ENCODE results near the gene POLR2E.
"Not testable (repeated sequence)": the region's sequence is repeated elsewhere in the genome, so short reads cannot be mapped to it uniquely, and the experiment has no call there.

Gene POLR2E

DNA sequence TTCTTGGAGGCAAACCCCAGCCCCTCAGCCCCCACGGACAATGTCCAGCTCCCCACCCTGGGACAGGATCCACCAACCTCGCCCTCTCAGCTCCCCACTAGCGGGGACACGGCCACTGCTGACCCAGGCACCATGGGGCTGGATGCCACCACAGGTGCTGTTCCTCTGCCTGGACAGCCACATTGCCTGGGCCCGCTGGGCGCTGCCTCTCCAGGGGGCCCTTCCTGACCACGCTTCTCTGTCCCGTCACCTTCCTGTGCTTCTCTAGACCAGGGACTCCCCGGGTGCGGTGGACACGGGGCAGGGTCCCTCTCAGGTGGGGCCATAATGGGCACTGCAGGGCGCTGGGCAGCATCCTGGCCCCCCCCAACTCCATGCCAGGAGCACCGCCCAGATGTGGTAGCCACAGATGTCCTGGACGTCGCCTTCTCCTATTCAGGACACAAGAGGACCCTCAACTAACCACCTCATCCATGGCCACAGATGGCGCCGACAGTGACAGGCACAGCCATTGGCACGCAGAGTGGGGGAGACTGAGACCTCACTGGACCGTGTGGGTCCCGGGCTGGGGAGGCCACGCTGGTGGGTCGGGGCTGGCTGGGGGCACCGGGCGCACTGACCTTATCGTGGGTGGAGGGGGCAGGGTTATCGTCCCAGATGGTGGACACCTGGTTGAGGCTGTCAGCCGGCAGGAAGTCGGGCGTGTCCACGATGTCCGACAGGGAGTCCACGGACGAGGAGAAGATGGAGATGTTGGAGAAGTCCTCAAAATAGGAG is 32.0 kb upstream of the POLR2E start:
- no peak for DNase-seq (ENCODE audit: low spot score)
- FAIRE-seq: no peak

DNA sequence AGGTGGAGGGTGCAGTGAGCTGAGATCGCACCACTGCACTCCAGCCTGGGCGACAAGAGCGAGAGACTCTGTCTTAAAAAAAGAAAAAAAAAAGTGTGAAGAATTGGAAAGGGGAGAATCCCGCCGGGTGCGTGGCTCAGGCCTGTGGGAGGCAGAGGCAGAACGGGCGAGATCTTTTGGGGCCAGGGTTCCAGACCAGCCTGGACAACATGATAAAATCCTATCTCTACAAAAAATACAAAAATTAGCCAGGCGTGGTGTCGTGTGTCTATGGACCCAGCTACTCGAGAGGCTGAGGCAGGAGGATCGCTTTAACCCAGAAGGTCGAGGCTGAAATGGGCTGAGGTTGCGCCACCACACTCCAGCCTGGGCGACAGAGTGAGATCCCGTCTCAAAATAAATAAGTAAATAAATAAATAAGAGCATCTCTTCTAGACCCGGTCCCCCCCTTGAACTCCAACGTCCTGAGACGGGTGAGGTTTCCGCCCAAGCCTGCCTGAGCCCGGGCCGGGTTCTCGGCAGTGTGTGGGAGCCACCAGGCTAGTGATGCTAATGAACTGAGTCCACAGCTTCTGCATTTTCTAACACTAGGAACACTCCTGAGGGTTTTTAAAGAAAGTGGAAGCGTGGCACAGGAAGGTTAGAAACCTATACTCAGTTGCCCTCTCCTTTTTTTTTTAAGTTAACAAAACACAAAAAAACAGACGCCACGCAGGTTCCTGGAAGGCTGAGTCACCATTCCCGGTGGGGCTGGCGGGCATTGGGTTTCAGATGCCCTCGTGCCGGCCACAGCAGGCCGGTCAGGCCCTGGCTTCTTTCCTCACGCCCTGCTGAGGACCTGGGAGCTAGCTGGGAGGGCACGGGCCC is 30.7 kb upstream of the POLR2E start:
- DNase-seq (ENCODE audit: low spot score) (no peak), FAIRE-seq (no peak)

DNA sequence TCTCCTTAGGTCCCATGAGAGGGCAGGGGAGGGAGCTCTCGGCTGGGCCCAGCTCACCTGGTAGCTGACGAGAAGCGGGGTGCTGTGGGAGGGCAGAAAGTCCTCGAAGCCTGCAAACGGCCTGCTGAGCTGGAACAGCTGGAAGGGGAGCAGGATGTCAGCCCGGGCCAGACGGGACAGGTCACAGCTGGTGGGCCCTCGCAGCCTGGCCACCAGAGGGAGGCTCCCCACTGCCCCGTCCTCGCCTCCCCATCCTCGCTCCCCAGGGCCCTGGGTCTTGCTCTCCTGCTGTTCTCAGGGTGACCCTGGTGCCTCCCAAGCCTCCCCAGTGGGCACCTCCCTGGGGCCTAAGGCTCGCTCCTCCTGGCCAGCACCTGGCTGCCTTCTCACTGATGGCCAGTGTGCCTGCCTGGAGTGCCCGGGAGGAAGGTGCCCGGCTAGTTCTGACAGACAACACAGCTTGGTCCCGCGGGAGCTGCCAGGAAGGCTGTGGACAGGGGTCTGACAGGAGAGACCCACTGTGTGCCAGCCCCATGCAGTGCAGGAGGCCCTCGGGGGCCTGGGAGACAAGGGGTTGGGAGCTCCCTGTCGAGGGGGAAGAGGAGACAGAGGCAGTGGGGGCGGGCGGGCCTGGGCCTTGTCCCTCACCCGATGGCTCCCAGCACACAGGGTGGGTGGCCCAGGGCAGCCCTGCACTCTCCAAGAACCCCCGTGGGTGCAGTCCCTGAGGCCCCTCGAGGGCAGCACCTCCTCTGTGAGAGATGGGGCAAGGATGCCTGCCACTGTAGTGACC is 28.9 kb upstream of the POLR2E start:
- DNase-seq (ENCODE audit: low spot score) (no peak), FAIRE-seq (no peak)

DNA sequence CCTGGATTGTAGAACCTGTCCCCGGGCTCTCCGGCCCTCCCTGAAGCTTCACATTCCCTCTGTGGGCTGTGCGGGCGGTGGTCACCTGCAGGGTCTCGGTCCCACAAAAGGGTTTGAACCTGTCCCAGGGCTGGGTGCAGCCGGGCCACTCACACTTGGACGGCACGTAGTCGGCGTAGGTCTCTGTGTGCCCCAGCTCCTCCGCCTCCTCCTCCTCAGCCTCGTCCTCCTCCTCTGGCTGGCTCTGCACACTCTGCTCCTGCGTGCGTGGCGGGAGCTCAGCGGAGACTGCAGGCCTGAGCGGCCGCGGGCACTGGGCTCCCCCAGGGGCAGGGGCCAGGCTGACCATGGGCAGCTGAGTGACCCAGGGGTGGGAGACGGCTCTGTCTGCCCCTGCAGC is 28.2 kb upstream of the POLR2E start:
- FAIRE-seq: no peak
- DNase-seq (ENCODE audit: low spot score): no peak

DNA sequence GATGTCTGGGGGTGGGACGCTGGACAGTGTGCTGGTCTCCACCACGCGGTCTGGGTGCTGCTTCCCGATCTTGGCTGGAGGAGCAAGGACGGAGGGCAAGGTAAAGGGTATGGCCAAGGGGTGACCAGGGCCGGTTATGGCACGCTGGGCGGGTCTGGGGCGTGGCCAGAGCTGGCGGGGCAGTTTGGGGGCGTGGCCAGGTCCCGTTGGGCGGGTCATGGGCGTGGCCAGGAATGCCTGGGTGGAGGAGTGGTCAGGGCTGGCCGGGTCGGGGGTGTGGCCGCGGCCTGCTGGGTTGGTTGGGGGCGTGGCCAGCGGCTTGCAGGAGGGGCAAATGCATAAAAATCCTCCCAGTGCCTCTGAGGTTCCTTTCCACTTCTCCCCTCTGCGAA is 27.8 kb upstream of the POLR2E start:
- peak; percentile 16 for DNase-seq (ENCODE audit: low spot score)
- no peak for FAIRE-seq

DNA sequence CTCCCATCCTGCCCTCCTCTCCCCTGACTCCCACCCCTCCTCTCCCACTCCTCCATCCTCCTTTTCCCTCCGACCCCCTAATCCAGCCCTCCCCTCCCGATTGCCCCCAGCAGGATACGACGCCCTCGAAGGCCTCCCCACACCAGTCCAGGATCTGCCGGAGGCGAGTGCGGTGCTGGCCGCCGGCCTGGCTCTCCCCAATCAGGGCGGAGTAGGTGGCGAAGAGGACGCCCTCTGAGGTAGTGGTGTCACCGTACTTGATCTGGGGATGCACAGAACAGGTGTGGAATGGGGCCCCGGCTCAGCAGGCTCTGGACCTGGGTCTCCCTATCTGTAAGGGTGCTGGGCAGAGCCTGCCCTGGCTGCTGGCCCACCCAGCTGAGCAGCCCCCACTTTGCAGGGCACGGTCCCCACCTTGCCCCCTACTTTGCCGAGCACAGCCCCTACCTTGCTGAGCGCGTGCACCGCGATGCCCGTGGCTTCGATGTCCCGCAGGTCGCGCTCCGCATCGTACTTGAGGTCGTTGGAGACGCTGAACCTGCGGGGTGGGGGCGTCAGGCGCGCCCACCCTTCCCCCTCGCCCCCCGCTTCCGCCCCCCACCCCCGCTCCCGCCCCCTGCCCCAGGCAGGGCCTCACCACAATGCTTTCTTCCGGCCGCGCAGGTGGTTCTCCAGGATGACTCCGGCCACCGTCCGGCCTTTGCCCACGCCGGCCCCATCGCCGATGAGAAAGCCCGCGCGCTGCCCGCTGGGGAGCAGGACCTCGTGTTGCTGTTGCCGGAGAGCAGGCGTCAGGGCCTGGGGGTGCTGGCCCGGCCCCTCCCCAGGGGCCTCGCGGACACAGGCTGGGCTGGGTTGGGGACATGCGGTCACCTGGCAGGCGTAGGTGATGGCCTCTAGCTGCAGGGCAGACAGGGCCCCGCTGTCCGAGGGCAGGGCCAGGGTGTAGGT is 27.1 kb upstream of the POLR2E start:
- DNase-seq (ENCODE audit: low spot score) (no peak), FAIRE-seq (no peak)

DNA sequence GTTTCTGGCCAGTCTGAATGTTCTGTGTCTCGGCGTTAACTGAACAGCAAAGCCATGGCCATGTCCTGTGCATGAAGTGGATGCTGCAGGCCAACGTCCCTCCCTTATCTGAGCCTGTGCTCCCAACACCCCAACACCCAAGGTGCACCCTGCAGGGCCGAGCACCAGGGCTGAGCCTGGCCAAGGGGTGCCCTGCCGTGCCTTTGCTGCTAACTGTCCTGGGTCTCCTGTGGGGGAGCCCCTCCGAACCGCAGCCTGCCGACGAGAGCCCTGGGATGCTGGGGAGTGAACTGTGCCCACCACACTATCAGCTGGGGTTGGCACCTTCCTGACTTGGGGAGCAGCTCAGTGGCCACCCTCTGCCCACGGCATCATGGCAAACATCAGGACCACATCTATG is 26.2 kb upstream of the POLR2E start:
- FAIRE-seq: no peak
- DNase-seq (ENCODE audit: low spot score): no peak

DNA sequence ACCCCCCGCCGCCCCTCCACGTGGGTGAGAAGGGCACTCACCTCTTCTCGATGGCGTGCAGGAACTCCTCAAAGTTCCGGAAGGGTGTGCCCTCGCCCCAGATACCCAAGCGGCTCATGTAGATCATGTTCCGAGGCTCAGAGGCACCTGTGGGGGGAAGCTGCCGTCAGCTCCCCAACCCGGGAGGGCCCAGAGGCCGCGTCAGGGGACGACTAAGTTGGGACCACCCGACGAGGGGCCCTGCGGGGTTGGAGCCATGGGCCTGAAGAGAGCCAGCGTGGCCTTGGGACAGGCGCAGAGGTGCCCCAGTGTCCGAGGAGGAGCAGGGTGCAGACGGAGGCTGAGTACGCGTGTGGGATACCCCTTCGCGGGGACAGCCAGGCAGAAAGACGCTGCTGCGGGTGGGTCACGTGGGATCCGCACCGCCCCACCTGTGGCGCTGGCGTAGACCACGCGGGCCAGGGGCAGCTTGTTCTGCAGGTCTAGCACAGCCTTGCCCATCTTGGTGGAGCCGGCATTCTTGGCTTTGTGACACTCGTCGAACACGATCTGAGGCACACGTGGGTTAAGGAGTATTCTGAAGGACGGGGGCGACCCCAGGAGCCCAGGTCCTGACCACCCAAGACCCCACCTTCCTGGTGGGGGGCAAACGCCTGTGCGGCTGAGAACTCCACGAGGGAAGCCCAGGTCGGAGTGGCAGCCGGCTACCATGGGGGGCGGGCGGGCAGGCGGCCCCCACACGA is 24.5 kb upstream of the POLR2E start:
- no peak for FAIRE-seq
- no peak for DNase-seq (ENCODE audit: low spot score)

DNA sequence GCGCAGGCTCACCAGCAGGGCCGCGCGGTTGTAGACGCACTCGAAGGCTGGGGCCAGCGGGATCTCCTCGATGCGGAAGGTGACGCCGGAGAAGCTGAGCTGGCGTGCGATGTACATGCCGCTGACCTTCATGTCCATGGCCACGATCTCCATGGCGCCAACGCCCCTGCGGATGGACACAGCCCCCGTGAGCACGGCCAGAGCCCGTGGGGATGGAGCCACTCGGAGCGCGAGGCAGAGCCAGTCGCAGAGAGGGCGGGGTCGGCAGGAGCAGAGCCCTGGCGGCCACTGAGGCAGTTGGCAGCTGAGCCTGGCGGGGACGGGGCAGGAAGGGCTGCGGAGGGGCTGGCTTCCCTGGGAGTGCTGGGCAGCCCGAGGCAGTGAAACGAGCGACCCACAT is 23.8 kb upstream of the POLR2E start:
- FAIRE-seq (no peak), DNase-seq (ENCODE audit: low spot score) (no peak)

DNA sequence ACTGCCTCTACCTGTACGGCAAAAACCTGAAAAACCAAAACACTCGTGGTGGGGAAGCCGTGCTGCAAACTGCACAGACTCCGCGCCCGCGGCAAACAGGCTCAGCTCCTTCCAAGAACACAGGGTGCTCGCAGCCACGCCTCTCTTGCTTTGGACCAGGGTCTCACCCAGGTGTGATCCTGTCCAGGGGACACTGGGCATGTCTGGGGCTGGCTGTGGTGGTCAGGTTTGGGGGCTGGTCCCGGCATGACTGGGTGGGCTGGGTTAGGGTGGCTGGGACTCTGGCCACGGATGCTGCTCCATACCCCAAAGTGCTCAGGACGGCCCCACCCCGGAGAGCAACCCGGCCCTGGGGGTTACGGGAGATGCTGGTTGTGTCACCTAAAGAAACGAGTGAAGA is 22.5 kb upstream of the POLR2E start:
- FAIRE-seq: no peak
- DNase-seq (ENCODE audit: low spot score): no peak

DNA sequence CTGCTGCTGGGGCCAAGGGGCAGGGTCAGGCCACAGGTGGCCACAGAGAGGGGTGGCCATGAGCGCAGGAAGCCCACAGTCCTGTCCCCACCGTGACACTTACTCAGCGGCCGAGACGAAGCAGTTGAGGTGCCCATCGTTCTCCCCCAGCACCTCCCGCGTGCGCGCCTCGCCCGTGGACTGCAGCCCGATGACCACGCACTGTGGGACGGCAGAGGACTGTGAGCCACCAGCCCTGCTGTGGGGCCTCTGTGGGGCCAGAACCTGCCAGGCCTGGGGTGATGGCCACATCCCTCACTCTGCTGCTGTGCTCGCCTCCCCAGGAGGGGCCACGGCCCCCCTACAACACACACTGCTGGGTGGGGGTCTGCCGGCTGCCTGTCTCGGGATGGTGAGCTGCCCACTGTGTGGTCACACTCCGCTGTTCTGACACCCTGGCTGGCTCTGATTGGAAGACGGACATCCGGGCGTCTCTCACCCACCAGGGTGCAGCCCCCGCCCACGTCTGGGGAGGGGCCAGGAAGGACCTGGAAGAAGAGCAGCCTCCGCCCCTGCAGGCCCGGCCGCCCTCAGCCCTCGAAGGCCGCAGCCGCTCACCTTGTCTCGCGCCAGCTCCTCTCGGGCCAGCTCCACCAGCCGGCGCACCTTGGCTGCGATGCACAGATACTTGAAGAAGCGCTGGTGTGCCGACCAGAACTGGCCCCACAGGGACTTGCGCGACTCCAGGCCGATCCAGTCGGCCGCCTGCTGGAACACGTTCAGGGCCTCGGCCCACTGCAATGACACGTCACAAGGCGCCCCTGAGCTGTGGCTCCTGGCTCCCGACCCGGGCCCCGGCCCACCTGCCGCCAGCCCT is 21.8 kb upstream of the POLR2E start:
- FAIRE-seq (no peak), DNase-seq (ENCODE audit: low spot score) (no peak)

DNA sequence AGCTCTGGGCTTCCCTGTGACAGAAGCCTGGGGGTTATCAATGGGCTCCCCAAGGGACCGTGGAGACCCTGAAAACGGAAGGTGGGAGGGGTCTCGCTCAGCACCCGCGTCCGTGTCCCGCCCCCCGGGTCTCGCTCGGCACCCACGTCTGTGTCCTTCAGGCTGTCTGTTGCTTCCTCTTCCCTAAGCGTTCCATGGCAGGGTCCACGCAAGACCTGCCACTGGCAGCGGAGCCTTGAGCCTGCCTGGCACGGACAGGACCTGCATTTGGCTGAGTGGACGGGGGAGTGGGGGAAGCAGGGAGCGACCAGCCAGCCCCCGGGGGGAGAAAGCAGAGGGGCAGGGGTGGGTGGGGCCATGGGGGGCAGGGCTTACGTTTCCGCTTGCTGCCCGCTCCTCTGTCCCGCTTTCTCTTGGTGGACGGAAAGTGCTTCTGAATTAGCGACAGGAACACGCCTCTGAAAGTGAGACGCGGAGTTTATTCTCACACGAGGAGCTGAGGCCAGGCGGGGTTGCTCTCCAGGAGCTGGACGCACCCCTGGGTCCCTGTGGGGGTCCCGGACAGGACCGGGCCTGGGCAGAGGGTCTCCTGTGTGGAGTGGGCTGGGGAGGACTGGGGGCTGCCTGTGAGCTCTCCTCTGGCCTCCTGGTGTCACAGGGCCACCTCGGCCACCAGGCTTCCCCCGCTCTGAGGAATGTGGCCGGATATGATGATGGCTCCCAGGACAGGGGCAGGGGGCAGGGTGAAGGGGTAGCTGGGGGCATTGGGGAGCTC is 20.7 kb upstream of the POLR2E start:
- no peak for FAIRE-seq
- DNase-seq (ENCODE audit: low spot score): no peak

DNA sequence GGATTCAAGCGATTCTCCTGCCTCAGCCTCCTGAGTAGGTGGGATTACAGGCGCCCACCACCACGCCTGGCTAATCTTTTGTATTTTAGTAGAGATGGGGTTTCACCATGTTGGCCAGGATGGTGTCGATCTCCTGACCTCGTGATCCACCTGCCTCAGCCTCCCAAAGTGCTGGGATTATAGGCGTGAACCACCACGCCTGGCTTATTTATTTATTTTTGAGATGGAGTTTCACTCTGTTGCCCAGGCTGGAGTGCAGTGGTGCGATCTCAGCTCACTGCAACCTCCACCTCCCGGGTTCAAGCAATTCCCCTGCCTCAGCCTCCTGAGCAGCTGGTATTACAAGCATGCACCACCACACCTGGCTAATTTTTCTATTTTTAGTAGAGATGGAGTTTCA is 19.6 kb upstream of the POLR2E start:
- not testable (repeated sequence) for DNase-seq (ENCODE audit: low spot score); FAIRE-seq

DNA sequence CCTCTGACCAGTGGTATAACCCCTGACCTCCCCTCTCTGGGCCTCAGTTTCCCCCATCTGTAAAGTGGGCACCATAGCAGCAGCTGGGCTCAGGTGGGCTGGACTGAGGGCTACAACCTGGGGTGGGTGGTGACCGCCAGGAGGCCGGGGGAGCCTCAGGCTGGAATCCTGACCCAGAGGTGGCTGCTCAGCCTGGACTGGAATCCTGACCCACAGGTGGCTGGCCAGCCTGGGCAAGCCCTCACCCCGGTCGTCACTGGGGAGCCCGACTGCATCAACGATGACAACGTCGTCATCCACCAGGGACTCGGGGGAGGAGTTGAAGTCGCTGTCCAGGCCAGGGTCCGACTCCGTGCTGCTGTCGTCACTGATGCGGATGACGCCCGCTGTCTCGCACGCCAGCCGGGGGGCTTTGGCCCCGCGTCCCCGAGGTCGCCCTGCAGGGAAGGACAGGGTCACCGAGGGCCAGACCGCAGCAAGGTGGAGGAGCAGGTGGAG is 18.9 kb upstream of the POLR2E start:
- DNase-seq (ENCODE audit: low spot score) (no peak), FAIRE-seq (no peak)

DNA sequence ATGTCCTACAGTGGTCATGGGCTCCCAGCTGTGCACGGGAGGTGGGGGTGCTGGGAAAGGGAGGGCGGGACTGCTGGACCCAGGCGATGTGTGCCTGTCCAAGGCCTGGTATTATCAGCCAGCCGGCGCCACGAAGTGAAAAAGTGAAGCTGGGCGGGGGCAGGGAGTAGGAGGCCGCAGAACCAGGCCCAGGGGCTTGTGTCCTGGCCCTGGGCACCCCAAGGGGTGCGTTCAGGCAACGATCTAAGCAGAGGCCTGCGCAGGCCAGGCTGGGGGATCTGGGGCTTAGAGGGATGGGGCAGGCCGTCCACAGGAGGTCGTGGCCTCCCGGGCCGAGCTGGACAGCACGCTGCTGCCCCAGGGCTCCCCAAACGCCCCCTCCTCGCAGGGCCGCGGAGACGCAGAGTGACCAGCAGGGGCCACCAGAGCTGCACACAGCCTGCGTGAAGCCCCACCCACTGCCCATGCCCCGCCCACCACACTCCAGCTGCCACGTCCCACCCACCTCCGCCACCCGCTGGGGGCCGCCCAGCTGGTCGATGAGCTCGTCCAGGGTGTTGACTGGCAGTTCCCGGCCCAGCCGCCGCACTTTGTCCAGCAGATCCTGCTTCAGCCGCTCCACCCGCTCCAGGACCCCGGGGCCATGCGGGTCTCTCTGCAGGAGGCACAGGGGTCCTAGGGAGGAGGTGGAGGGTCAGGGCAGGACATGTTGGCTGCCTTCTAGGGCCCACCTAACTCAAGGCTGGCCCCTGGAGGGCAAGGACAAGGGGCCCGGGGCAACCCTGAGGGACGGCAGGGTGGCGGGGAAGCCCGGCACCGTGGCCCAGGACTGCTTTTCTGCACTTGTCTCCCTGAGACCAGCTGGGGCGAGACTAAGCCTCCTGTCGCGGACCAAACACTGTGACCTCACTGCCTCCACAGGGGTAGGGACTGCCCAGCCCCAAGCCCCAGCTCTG is 18.1 kb upstream of the POLR2E start:
- peak; percentile 58 for DNase-seq (ENCODE audit: low spot score)
- no peak for FAIRE-seq

DNA sequence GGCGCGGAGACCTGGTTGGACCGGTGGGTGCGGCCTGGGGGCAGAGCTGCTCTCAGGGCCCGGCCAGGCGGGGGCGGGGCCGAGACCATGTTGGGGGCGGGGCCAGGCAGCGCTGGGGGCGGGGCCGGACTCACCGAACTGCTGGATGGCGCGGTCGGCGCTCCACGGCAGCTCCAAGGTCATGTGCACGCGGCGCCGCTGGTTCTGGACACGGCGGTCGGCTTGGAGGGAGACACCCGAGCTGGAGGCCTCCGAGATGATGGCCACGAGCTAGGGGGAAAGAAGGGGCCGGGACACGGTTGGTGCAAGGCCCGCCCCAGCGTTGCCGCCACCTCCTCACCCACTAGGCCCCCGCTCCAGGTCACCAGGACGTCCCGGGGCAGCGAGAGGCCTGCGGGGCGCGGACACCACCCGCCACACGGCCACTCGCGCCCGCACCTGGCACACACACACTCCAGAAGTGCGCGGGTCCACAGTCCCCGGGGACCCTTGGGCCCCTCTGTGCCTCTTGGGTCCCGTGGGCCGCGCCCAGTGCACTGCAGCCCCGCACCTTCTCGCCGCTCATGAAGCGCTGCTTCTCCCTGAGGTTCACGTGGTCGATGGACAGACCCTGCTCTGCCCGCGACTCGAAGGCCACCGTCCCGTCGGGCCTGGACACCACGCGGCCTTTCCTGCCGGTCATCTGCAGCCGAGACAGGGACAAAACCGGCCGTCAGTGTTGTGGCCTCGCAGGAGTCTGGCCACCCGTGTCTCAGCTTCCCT is 17.3 kb upstream of the POLR2E start:
- DNase-seq (ENCODE audit: low spot score) (no peak), FAIRE-seq (no peak)

All from RCC 7860 (cell line).